ENCODE measurements around the gene HOXA3. TPM values are rescaled to one million over a fixed set of nuclear protein-coding genes. Genes with fewer than 3 reads are reported as not detected.
A peak's percentile ranks its signal among the peaks of the same experiment; 100 is the strongest.

Gene HOXA3
- total and polyA plus RNA-seq, 9 of the 15 experiments (the other 6 are each of a cell fraction or from before 2014, with no cell fraction given): 0.04 to 0.13 TPM; not detected in 7

DNA sequence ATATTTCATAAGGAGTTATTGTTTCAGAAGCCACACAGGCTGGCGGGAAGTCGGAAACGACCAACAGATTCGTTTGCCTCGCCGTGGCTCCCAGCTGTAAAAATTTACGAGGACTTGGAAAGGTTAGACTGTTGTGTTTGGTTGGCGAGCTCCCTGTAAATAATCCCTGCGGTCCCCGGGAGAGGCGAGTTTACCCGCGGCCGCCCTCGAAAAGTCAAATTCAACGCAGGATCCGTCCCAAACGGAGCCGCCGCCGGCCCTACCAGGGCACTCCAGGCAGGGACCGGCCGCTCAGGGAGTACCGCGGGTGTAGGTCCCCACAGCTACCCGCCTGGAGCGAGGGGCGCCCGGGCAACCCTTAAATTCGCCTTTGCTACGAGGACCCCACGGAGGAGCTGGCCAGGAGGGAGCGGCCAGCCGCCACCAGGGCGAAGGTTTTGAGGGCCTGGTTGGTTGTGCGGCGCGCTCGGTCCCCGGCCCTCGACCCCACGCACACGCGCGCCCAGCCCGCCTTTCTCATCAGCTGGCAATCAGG, 13.7 kb upstream of the HOXA3 start (continued):
- TF ChIP-seq TAL1 (IDR thresholded peaks at IDR 0.05) (no peak), MYBL2 (IDR thresholded peaks at IDR 0.05; ENCODE audit: low read depth) (no peak), MYBL2 (CRISPR knock-in tag; IDR thresholded peaks at IDR 0.05; ENCODE audit: borderline replicate concordance) (no peak)
- TF ChIP-seq, protein P1, sequence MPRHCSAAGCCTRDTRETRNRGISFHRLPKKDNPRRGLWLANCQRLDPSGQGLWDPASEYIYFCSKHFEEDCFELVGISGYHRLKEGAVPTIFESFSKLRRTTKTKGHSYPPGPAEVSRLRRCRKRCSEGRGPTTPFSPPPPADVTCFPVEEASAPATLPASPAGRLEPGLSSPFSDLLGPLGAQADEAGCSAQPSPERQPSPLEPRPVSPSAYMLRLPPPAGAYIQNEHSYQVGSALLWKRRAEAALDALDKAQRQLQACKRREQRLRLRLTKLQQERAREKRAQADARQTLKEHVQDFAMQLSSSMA (CRISPR knock-in tag; IDR thresholded peaks at IDR 0.05): no peak

DNA sequence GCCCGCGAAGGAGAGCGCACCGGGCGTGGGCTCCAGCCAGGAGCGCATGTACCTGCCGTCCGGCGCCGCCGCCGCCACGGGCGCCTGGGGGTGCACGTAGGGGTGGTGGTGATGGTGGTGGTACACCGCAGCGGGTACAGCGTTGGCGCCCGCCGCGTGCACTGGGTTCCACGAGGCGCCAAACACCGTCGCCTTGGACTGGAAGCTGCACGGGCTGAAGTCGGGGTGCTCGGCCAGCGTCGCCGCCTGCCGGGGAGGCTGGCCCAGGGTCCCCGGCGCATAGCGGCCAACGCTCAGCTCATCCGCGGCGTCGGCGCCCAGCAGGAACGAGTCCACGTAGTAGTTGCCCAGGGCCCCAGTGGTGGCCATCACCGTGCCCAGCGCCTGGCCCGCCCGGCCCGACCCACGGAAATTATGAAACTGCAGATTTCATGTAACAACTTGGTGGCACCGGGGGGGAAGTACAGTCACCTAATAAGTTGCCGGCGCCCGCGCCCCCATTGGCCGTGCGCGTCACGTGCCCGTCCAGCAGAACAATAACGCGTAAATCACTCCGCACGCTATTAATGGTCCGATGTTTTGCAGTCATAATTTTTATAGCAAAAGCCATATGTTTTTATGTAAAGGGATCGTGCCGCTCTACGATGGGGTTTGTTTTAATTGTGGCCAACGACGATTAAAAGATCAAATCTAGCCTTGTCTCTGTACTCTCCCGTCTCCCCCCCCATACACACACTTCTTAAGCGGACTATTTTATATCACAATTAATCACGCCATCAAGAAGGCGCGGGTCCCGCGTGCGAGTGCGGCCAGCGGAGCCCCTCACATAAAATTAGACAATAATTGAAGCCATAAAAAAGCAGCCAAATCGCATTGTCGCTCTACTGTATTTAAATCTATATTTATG, 13.0 kb upstream of the HOXA3 start, which contains the start of gene HOXA9:
Gene HOXA9, minus strand, starts transcription at position 449 of the 907 bp plus-strand sequence. Its CDS starts 80 bp downstream, at position 369.
- Histone ChIP-seq H3K9ac (ENCODE audit: insufficient read depth in 1 of 2, low read depth in 2 of 2, low read length in 2 of 2) (no peak within 1 kb of the TSS), H3K27me3 (ENCODE audit: control insufficient read depth in 2 of 2, insufficient read depth in 2 of 2, low read length in 2 of 2) (peaks cover 37 to 74% of the 10 kb centered on the region in 2 experiments), H3K9me3 (replicated peaks; ENCODE audit: control insufficient read depth, insufficient read depth, low read depth, low read length) (no peaks in the 10 kb centered on the region), H3K27ac (ENCODE audit: extremely low read depth, low read depth, low read length) (no peak within 1 kb of the TSS), H4K20me1 (replicated peaks; ENCODE audit: control insufficient read depth, insufficient read depth, low read length) (no peaks in the 10 kb centered on the region), H3K36me3 (ENCODE audit: control insufficient read depth, insufficient read depth, low read length) (no peaks in the 10 kb centered on the region), H3K4me3 (no peak within 1 kb of the TSS), H2AFZ (ENCODE audit: low read depth, low read length) (no peak within 1 kb of the TSS), H3K4me2 (ENCODE audit: insufficient read depth, low read length) (peak within 1 kb of the TSS; percentile 11; the same call in 1 of the 2 replicates), H3K79me2 (ENCODE audit: control insufficient read depth, insufficient read depth, low read length) (no peaks in the 10 kb centered on the region), H3K4me1 (replicated peaks in 1 of 2; ENCODE audit: control insufficient read depth in 2 of 2, insufficient read depth in 2 of 2, low read length in 2 of 2) (peaks cover 0 to 22% of the 10 kb centered on the region in 2 experiments; a peak in 2 of 5 replicates), H3K9me1 (ENCODE audit: control insufficient read depth, insufficient read depth, low read length) (no peaks in the 10 kb centered on the region)
- BruUV-seq (replicated peaks): no TSS peak
- TF ChIP-seq, protein P2, sequence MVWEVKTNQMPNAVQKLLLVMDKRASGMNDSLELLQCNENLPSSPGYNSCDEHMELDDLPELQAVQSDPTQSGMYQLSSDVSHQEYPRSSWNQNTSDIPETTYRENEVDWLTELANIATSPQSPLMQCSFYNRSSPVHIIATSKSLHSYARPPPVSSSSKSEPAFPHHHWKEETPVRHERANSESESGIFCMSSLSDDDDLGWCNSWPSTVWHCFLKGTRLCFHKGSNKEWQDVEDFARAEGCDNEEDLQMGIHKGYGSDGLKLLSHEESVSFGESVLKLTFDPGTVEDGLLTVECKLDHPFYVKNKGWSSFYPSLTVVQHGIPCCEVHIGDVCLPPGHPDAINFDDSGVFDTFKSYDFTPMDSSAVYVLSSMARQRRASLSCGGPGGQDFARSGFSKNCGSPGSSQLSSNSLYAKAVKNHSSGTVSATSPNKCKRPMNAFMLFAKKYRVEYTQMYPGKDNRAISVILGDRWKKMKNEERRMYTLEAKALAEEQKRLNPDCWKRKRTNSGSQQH (CRISPR knock-in tag; IDR thresholded peaks at IDR 0.05): no peak
- TF ChIP-seq MCM3 (IDR thresholded peaks at IDR 0.05): no peak
- 66% methylated on average over 64 of the region's 82 CpGs for WGBS (ENCODE audit: insufficient coverage, low coverage, missing lambda C conversion rate)
- in situ Hi-C loops (cut with MboI) (loop anchor here (5.0 to 25.0 kb wide), 4 partner anchors 653 to 1278 kb away; no protein-coding TSS in a partner anchor), intact Hi-C loops (cut with micrococcal nuclease) (no loop called here)
- POLR2A ChIA-PET: no interaction called here
- ATAC-seq: no peak
- no peak for DNase-seq (ENCODE audit: extremely low read depth in 1 of 4, low spot score in 3 of 4)
- CTCF ChIA-PET (ENCODE audit: low intra/inter-chr PET ratio): interaction anchor here (0.7 kb wide), 1 partner anchor 1272 kb away, joined by 3 read pairs; no protein-coding TSS in a partner anchor
- FAIRE-seq: no peak

Measured in K562 (cell line).